GM10847 (cell line): ENCODE results near the gene SCAMP2.

ENCODE experiments used
- POLR2A ChIP-seq: IDR thresholded peaks from 2 replicates; pipeline ENCODE4 v1.6.1; 2011; ENCODE audit not compliant: insufficient read length; ENCODE audit errors: extremely low read depth

Gene SCAMP2

DNA sequence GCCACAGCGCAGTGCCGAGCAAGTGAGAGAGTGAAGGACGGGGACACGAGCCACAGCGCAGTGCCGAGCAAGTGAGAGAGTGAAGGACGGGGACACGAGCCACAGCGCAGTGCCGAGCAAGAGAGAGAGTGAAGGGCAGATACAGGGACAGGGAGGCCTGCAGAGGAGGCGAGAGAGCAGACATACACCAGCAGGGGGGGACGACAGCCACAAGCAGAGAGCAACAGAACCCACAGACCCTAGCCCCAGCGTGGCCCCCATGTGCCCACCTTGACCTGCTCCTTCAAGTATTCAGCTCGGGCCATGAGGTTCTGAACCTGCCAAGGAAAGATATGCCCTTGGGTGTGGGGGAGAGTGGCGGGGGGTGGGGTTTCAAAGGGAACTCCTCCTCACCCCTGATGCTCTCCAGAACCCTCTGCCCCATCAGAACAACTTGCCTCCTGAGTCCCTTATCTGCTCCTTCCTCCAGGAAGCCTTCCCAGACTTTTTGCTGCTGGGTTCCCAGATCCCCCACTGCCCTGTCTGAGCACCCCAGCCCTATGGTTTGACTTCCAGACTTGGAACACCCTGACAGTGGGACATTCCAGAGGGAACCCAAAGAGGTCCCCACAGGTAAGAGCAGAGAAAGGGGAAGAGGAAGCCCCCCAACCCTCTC, 35.6 kb downstream of the SCAMP2 start:
- no peak for TF ChIP-seq POLR2A

GRCh38 chr15:74836846-74837245, 36.3 kb downstream of the SCAMP2 start:
- TF ChIP-seq POLR2A: no peak

DNA sequence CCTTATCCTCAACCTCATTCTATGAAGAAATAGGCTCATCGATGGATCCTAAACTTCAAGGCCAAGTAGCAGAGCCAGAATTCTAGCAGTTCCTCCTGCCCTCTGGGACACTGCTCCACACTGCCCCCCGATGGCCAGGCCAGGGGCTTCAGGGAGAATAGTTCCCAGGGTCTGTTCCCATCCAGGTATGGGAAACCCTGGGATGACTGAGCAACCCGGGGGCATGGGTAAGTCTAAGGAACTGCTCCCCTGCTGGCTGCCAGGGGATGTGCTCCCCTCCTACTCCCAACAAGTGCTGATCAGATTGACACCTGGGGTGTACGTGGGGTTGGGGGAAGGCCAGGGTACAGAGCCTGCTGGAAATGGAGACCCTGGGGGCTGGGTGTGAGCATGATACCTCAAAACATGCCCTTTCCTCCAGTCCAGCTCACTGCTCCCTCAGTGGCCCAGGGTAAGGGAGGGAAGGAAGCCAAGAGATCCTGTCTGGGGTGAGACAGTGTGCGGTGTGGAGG, 37.8 kb downstream of the SCAMP2 start:
- no peak for TF ChIP-seq POLR2A

GRCh38 chr15:74833376-74834107, 39.6 kb downstream of the SCAMP2 start:
- TF ChIP-seq POLR2A: no peak

- no peak for TF ChIP-seq POLR2A
Observed at GRCh38 chr15:74832826-74833225, 40.3 kb downstream of the SCAMP2 start.

- no peak for TF ChIP-seq POLR2A
Observed at GRCh38 chr15:74831813-74832495, 41.2 kb downstream of the SCAMP2 start.

DNA sequence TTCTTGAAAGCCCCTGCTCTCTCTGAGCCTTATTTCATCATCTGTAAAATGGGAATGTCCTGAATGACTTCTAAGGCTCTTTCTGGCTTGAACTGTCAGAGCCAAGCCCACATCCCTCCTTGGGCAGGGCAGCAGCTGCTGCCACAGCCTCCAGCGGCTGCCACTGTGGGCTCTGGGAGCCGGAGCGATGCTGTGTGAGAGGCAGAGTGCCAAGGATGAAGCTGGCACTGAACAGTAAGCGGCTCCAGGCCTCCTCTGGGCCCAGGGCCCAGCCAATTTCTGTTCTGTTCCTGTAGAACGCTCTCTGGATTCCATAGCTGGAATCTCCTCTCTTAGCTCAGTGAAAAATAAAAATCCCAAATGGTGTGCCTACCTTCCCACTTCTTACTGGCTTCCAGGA, 42.3 kb downstream of the SCAMP2 start:
- no peak for TF ChIP-seq POLR2A

- TF ChIP-seq POLR2A: no peak
Observed at GRCh38 chr15:74829991-74830390, 43.2 kb downstream of the SCAMP2 start.

DNA sequence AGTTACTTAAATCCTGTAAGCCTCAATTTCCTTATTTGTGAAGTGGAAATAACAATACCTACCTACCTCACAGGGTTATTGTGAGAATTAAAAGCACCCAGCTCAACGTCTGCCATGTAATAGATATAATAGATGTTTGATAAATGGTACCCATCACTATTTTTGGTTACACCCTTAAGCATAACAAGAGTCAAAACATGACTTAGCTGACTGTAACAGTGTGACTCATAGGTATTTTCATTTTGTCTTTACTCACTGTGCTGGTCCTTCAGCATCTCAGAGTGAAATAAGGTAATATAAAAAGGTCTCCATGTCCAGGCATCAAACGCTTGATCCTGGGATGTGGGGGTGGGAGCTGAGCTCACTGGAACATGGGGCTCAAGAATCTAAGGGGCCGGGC, 43.7 kb downstream of the SCAMP2 start:
- no peak for TF ChIP-seq POLR2A

- no peak for TF ChIP-seq POLR2A
Observed at GRCh38 chr15:74828835-74829234, 44.3 kb downstream of the SCAMP2 start.

- no peak for TF ChIP-seq POLR2A
Observed at GRCh38 chr15:74827614-74828013, 45.6 kb downstream of the SCAMP2 start.

DNA sequence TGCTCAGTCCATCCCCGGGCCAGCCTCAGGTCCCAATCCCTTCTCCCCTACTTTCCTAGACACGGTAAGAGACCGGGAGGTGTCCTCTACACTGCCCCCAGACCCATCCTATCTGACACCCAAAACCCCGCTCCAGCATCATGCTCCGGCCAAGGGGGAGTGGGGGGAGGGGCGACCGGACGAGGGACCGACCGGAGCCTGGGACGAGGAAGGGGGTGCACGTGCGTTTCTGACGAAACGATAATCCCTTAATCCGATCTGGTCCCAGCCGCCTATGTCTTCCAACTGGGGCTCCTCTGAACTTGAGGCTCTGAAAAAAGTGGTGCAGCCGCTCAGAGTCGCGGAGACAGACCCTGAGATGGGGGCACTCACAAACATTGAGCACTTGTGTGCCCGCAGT, 46.2 kb downstream of the SCAMP2 start:
- no peak for TF ChIP-seq POLR2A

DNA sequence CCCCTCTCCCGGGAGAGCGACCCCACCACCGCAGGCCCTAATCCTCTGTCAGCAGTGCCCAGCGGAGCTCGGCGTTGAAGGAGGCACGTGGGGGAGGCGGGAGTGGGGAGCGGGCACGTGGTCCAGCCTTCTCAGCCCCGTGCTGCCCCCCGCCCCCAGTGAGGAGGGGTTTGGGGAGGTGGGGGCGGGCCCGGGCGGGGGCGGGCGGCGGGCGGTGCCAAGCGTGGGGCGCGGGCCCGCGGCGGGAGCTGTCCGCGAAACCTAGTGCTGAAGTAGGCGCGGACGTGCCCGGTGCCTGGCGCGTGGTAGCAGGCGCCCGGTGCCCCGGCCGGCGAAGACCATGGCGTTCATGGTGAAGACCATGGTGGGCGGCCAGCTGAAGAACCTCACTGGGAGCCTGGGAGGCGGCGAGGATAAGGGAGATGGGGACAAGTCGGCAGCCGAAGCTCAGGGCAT, 46.8 kb downstream of the SCAMP2 start, which contains the start of gene CPLX3:
CPLX3 (plus strand) TSS at position 264 of the 456 bp plus-strand sequence; CDS start at position 341, 77 bp downstream.
- TF ChIP-seq POLR2A: no peak

- TF ChIP-seq POLR2A: no peak
Observed at GRCh38 chr15:74825866-74826265, 47.3 kb downstream of the SCAMP2 start.

GRCh38 chr15:74824976-74825375, 48.2 kb downstream of the SCAMP2 start:
- TF ChIP-seq POLR2A: no peak

DNA sequence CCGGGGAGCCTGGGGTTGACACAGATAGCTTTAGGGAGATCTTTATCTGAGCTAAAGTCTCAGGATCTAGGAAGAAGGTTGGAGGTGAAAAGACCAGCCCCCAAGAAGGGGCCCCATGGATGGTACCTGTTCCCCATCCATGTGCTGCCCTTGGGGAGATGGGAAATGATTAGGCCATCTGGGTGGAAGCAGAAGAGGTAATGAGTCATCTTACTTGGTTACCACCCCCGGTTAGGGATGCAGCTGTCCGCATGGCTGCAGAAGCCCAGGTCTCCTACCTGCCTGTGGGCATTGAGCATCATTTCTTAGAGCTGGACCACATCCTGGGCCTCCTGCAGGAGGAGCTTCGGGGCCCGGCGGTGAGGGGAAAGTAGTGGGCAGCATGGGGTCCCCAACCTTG, 49.8 kb downstream of the SCAMP2 start:
- TF ChIP-seq POLR2A: no peak

DNA sequence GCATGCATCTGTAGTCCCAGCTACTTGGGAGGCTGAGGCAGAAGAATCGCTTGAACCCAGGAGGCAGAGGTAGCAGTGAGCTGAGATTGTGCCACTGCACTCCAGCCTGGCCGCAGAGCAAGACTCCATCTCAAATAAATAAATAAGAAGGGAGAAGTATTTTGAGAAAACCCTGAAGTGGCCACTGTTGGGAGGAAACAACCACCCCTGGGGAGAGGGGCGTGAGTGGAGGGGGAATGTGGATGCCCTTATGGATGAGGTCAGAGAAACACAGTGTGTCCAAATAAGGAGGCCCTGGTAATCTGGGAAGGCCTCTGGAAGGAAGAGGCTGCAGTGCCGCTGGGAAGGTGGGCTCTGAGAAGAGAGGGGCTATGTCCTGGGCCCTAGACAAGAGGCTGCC, 50.9 kb downstream of the SCAMP2 start:
- no peak for TF ChIP-seq POLR2A

GRCh38 chr15:74821790-74822158, 51.4 kb downstream of the SCAMP2 start:
- no peak for TF ChIP-seq POLR2A
